ENCODE data around the gene CTBS. TPM values are rescaled to one million over a fixed set of nuclear protein-coding genes. Genes with fewer than 3 reads are reported as not detected.
A peak's percentile ranks its signal among the peaks of the same experiment; 100 is the strongest.

Gene CTBS
- total and polyA plus RNA-seq, 5 donors, result 5.0 to 13.3 (median 10.8) TPM

- H3K27me3 ChIP-seq (ENCODE audit: control insufficient read depth, insufficient read depth), result no peaks in the 10 kb centered on the region
- H3K9me3 ChIP-seq (ENCODE audit: control insufficient read depth, low read length), result no peaks in the 10 kb centered on the region
- H3K4me3 ChIP-seq (ENCODE audit: low read length), result peak within 1 kb of the TSS; percentile 90
- peak within 1 kb of the TSS; percentile 96 for H3K27ac ChIP-seq (ENCODE audit: low read length)
- peak; percentile 99 to 100 (median 100) for DNase-seq
- peak; percentile 97 to 98 for ATAC-seq
- under 1% methylated on average over 60 of the region's 60 CpGs for WGBS
- no peaks in the 10 kb centered on the region for H3K4me1 ChIP-seq (ENCODE audit: control insufficient read depth, insufficient read depth, low read length)
- intact Hi-C loops (cut with DNase I), result no loop called here
These were observed 68.1 kb downstream of the CTBS start, which contains the start of the genes GNG5 and SPATA1 for GRCh38 chr1:84506002-84506728. Gene GNG5, minus strand, starts transcription at chr1:84506581. Its CDS starts 490 bp downstream, at chr1:84506091. Gene SPATA1, plus strand, starts transcription at chr1:84506386. Its CDS starts 9,974 bp downstream, at chr1:84516360.

GRCh38 chr1:84505493-84506001, 68.7 kb downstream of the CTBS start:
- no peaks in the 10 kb centered on the region for H3K9me3 ChIP-seq (ENCODE audit: control insufficient read depth, low read length)
- intact Hi-C loops (cut with DNase I), result no loop called here
- no peaks in the 10 kb centered on the region for H3K4me1 ChIP-seq (ENCODE audit: control insufficient read depth, insufficient read depth, low read length)

GRCh38 chr1:84504580-84505492, 69.4 kb downstream of the CTBS start:
- Histone ChIP-seq H3K4me3 (ENCODE audit: low read length) (peak overlapping the region; percentile 90), H3K9me3 (ENCODE audit: control insufficient read depth, low read length) (no peaks in the 10 kb centered on the region), H3K4me1 (ENCODE audit: control insufficient read depth, insufficient read depth, low read length) (no peaks in the 10 kb centered on the region), H3K27ac (ENCODE audit: low read length) (peak overlapping the region; percentile 96), H3K27me3 (ENCODE audit: control insufficient read depth, insufficient read depth) (no peaks in the 10 kb centered on the region)
- DNase-seq (no peak), ATAC-seq (no peak)
- WGBS, result 6% methylated on average over 17 of the region's 17 CpGs
- intact Hi-C loops (cut with DNase I), result no loop called here

More at GRCh38 chr1:84505493-84506001, 68.7 kb downstream of the CTBS start:
- peak overlapping the region; percentile 90 for H3K4me3 ChIP-seq (ENCODE audit: low read length)
- ATAC-seq, result peak; percentile 80 to 83
- no peaks in the 10 kb centered on the region for H3K27me3 ChIP-seq (ENCODE audit: control insufficient read depth, insufficient read depth)
- WGBS, result under 1% methylated on average over 47 of the region's 47 CpGs
- DNase-seq, result peak; percentile 80 to 89 (median 89)
- peak overlapping the region; percentile 96 for H3K27ac ChIP-seq (ENCODE audit: low read length)

- Histone ChIP-seq H3K9me3 (ENCODE audit: control insufficient read depth, low read length) (no peaks in the 10 kb centered on the region), H3K4me1 (ENCODE audit: control insufficient read depth, insufficient read depth, low read length) (no peaks in the 10 kb centered on the region), H3K27me3 (ENCODE audit: control insufficient read depth, insufficient read depth) (no peaks in the 10 kb centered on the region), H3K27ac (ENCODE audit: low read length) (no peak overlapping the region), H3K4me3 (ENCODE audit: low read length) (peak overlapping the region; percentile 90)
- DNase-seq (no peak), ATAC-seq (no peak)
- 38% methylated on average over 5 of the region's 5 CpGs for WGBS
- intact Hi-C loops (cut with DNase I), result no loop called here
These were observed 71.3 kb downstream of the CTBS start for GRCh38 chr1:84502927-84503326.

Other genes starting within 250 kb of the CTBS start
- not detected for gene DNASE2B, start 176.0 kb downstream of the CTBS start, total RNA-seq
- not detected for gene DNASE2B, start 176.0 kb downstream of the CTBS start, polyA plus RNA-seq
- gene RPF1, start 95.2 kb downstream of the CTBS start, total RNA-seq, result 10 to 100 TPM; 30.0 to 34.9 (median 31.3) TPM
- 37.3 TPM for gene RPF1, start 95.2 kb downstream of the CTBS start, polyA plus RNA-seq
- 1 to 10 TPM in 3 of 4 donors, under 1 TPM in 1; 0.69 to 2.5 (median 1.5) TPM for gene SPATA1, start 68.1 kb downstream of the CTBS start, total RNA-seq
- 0.57 TPM for gene SPATA1, start 68.1 kb downstream of the CTBS start, polyA plus RNA-seq
- 100 to 1,000 TPM; 149 to 162 (median 155) TPM for gene GNG5, start 67.9 kb downstream of the CTBS start, total RNA-seq
- gene GNG5, start 67.9 kb downstream of the CTBS start, polyA plus RNA-seq, result 341 TPM
- 10 to 100 TPM; 18.4 to 28.6 (median 22.8) TPM for gene SSX2IP, start 116.0 kb upstream of the CTBS start, total RNA-seq
- 7.7 TPM for gene SSX2IP, start 116.0 kb upstream of the CTBS start, polyA plus RNA-seq

Measured in right cardiac atrium (tissue), 5 donors.